Measurements from ENCODE around the gene UIMC1.

DNA sequence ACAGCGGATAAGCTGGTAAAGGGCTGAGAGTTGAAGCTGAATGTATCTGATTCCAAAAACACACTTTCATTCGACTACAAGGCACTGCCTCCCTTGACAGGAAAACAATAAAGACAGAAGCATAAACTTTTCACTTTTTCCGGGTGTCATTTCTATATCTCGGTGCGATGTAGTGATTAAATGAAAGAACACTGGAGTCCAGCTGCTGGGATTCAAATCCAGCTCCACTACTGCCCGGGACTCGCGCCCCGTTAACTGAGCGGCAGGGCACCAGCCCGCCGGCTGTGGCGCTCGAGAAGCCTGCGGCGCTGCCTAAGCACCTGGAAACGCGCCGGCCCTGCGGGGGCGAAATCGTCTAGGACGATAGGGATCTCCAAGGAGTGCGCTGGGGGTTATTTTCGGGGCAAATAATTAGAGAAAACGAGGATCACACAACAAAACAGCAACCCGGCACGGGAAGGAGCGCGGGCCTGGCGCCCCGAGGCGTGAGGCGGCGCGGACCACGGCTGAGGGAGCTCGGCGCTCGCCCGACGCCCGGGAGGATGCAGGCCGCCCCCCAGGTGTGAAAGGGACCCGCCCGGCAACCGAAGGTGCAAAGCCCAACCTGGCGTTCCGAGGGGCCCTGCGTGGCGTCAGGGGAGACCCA, 837 bp downstream of the UIMC1 start:
- TF ChIP-seq, protein P1, sequence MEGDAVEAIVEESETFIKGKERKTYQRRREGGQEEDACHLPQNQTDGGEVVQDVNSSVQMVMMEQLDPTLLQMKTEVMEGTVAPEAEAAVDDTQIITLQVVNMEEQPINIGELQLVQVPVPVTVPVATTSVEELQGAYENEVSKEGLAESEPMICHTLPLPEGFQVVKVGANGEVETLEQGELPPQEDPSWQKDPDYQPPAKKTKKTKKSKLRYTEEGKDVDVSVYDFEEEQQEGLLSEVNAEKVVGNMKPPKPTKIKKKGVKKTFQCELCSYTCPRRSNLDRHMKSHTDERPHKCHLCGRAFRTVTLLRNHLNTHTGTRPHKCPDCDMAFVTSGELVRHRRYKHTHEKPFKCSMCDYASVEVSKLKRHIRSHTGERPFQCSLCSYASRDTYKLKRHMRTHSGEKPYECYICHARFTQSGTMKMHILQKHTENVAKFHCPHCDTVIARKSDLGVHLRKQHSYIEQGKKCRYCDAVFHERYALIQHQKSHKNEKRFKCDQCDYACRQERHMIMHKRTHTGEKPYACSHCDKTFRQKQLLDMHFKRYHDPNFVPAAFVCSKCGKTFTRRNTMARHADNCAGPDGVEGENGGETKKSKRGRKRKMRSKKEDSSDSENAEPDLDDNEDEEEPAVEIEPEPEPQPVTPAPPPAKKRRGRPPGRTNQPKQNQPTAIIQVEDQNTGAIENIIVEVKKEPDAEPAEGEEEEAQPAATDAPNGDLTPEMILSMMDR (conservative IDR thresholded peaks at IDR 0.05 in 1 of 2, IDR thresholded peaks at IDR 0.05 in 1 of 2; ENCODE audit: extremely low read depth in 1 of 2, insufficient read depth in 1 of 2, low read depth in 1 of 2, low read length in 2 of 2): peak; percentile 17 to 46
- no peak for TF ChIP-seq EZH2 (IDR thresholded peaks at IDR 0.05; ENCODE audit: borderline replicate concordance, low read length)
